VCaP (cell line): ENCODE data around the gene CNGA2.

Source experiments
- H3K27ac ChIP-seq: fragments of 450-650 bp; 2 replicates; pipeline ENCODE4 v1.5.1; 2017
- TF ChIP-seq, protein P1 (sequence below): fragments of 450-650 bp; conservative IDR thresholded peaks from 2 replicates; pipeline ENCODE4 v1.5.1; 2017; ENCODE audit warnings: mild to moderate bottlenecking, moderate library complexity

Gene CNGA2

DNA sequence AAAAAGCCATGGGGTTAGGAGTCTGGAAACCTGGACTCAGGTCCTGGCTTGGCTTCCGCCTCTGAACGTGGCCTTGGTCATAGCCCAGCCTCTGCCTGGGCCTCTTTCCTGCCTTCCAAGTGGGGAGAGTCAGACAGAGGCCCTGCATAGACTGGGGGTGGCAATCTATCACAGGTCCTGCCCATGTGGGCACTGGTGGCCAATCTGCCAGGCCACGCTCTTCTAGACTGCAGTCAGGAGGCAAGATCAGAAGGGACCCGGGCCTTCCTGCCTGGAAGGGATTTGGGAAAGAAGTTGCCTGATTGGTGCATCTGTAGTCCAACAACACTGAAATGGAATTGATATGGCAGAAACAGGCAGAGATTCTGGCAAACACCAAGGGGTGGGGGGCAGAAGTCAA, 46.1 kb downstream of the CNGA2 start:
- TF ChIP-seq, protein P1, sequence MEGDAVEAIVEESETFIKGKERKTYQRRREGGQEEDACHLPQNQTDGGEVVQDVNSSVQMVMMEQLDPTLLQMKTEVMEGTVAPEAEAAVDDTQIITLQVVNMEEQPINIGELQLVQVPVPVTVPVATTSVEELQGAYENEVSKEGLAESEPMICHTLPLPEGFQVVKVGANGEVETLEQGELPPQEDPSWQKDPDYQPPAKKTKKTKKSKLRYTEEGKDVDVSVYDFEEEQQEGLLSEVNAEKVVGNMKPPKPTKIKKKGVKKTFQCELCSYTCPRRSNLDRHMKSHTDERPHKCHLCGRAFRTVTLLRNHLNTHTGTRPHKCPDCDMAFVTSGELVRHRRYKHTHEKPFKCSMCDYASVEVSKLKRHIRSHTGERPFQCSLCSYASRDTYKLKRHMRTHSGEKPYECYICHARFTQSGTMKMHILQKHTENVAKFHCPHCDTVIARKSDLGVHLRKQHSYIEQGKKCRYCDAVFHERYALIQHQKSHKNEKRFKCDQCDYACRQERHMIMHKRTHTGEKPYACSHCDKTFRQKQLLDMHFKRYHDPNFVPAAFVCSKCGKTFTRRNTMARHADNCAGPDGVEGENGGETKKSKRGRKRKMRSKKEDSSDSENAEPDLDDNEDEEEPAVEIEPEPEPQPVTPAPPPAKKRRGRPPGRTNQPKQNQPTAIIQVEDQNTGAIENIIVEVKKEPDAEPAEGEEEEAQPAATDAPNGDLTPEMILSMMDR, result no peak
- no peak overlapping the region for H3K27ac ChIP-seq

DNA sequence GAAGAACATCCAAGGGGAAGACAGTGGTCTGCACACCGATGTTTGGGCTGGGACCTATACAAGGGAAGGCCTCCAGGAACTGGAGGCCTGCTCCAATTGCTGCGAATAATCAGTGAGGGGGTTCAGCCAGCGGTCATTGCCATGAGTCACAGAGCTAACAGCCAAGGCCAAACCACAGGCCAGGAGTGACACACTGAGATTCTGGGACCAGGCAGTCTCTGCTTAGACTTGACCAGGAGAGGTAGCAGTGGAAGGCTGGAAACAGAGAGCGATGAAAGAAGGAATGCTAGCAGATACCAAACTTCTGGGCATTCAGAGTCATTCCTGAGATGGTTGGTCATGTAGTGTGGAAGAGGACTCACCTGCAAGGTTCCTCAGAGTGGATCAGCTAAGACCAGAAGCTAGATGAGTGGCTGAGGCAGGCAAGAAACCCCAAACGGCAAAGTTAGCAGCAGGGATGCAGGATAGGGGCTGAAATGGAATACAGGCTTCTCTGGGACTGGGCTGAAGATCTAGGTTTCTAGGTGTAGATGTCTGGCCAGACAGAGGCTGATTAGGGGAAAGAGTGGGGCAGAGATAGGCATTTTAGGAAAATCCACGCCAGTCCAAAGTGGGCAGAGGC, 54.7 kb downstream of the CNGA2 start:
- TF ChIP-seq, protein P1, result no peak
- no peak overlapping the region for H3K27ac ChIP-seq

DNA sequence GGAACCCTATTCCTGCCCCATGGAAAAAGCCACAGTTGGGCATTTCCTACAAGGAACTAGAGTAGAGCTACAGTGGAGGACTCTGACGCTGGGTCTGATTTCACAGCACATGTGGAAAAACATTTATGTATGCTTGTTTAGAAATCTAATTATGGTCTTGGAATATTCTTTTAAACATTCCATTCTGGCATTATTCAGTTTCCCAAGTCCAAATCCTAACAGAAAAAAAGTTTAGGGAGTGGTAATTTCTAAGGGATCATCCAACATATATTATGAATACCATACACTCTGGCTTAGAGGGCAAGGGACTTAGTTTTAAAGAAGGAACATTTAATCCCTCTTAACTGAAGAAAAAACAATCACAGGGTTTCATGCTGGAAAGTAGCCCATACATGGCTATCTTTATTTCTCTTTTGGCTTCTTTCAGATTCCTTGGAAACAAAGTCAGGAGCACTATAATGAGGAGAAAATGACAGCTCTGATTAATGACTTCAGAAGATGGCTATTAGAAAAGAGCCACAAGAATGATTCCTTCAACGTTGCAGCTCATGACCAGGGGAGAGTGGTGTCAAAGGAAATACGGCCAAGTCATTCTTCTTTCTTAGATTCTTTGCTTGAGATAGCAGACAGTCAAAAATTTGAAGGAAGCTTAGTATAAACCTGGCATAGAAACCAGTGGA, 56.1 kb downstream of the CNGA2 start:
- TF ChIP-seq, protein P1, result no peak
- no peak overlapping the region for H3K27ac ChIP-seq

DNA sequence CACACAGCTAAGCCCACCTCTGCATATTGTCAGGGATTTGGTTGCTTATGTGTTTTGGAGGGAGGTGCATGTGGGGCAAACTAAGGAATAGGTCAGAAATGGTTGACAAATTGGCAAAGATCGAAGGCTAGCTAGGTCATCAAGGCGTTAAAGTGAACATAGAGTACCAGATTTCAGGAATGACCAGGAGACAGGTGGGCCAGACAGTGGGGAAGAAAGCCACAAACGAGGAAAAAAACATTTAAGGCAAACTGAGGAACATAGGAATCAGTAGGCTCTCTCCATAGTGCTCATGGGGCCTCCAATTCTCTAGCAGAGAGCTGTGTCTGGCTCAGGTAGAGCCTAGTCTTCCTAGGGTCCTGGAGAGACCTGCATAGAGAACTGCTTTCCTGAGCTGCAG, 57.4 kb downstream of the CNGA2 start:
- TF ChIP-seq, protein P1, result no peak
- no peak overlapping the region for H3K27ac ChIP-seq

DNA sequence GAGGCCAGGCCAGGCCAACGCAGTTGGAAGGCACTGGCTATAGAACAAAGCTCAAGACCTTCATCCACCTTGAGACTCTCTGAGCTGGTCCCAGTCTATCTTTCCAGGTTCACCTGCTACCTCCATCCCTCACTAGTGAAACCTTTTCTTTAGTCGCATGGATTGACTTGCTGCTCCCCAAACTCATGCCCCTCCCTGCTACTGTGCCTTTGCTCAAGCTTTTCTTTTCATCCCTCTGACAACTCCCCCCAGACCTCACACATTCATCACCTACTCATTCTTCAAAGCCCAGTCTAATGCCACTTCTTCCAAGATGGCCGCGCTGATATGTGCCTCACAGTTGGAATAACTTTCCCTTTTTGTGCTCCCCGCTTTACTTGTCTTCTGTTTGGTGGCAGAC, 58.0 kb downstream of the CNGA2 start:
- TF ChIP-seq, protein P1, result no peak

DNA sequence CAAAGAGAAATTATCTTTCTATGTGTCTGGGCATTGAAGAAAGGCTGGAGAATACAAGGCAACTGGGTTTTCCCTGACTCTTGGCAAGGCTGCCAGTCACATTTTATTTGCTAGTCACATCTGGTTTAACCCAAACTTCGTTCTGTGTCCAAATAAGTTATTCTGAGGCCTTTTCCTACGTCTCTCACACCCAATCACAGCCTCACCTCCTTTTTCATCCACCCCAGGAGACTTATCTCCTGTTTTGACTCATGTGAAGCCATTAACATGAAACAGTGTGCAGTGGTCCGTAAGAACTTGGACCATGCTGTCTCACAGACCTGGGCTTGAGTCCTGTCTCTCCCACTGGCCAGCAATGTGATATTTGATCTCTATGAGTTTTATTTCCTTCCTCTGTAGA, 59.3 kb downstream of the CNGA2 start:
- no peak overlapping the region for H3K27ac ChIP-seq
- TF ChIP-seq, protein P1, result no peak

More for the DNA sequence above, 58.0 kb downstream of the CNGA2 start:
- H3K27ac ChIP-seq, result no peak overlapping the region
